Fibroblast of skin of scalp (primary cell): ENCODE results near the gene ANAPC16.

Source experiments
- DNase-seq: peaks from one replicate; pipeline ENCODE4 v3.0.0-alpha.2; 2013

ANAPC16 gene

DNA sequence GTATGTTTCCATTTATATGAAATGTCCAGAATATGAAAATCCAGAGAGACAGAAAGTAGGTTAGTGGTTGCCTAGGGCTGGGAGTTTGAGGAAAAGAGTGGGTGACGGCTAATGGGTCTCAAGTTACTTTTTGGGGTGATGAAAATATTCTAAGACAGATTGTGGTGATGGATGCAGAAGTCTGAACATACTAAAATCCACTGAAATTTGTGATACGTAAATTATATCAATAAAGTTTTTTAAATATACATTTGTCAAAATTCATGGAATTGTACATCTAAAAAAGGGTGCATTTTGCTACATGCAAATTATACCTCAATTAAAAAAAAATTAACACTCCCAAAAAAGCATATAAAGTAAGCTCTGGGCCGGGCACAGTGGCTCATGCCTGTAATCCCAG is 67.3 kb downstream of the ANAPC16 start:
- no peak for DNase-seq
